Measurements from ENCODE around the gene UFD1.

Gene UFD1

GRCh38 chr22:19523240-19524169 lies 44.5 kb upstream of the UFD1 start:
- Histone ChIP-seq H3K36me3 (replicated peaks; ENCODE audit: low read depth, low read length) (peaks cover 3% of the 10 kb centered on the region), H3K79me2 (ENCODE audit: low read length) (no peaks in the 10 kb centered on the region), H3K4me1 (ENCODE audit: low read length) (peaks cover 10% of the 10 kb centered on the region), H3K9me3 (ENCODE audit: insufficient read depth, low read length) (no peaks in the 10 kb centered on the region), H3K27ac (ENCODE audit: low read length) (no peak overlapping the region), H2AFZ (ENCODE audit: low read depth, low read length) (no peak overlapping the region), H3K4me3 (ENCODE audit: low read length) (peak overlapping the region; percentile 60), H3K9ac (ENCODE audit: low read length) (no peak overlapping the region), H4K20me1 (ENCODE audit: insufficient read depth, low read length) (no peaks in the 10 kb centered on the region), H3K27me3 (ENCODE audit: low read depth, low read length) (0 out of 2 replicates have a peak, but pooled peaks cover 8% of the 10 kb centered on the region), H3K4me2 (ENCODE audit: low read length) (peak overlapping the region; percentile 60)
- TF ChIP-seq, protein P1, sequence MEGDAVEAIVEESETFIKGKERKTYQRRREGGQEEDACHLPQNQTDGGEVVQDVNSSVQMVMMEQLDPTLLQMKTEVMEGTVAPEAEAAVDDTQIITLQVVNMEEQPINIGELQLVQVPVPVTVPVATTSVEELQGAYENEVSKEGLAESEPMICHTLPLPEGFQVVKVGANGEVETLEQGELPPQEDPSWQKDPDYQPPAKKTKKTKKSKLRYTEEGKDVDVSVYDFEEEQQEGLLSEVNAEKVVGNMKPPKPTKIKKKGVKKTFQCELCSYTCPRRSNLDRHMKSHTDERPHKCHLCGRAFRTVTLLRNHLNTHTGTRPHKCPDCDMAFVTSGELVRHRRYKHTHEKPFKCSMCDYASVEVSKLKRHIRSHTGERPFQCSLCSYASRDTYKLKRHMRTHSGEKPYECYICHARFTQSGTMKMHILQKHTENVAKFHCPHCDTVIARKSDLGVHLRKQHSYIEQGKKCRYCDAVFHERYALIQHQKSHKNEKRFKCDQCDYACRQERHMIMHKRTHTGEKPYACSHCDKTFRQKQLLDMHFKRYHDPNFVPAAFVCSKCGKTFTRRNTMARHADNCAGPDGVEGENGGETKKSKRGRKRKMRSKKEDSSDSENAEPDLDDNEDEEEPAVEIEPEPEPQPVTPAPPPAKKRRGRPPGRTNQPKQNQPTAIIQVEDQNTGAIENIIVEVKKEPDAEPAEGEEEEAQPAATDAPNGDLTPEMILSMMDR (IDR thresholded peaks at IDR 0.05; ENCODE audit: low read depth, low read length), result no peak
- no peak for TF ChIP-seq EZH2phosphoT487 (IDR thresholded peaks at IDR 0.05; ENCODE audit: low read depth)

DNA sequence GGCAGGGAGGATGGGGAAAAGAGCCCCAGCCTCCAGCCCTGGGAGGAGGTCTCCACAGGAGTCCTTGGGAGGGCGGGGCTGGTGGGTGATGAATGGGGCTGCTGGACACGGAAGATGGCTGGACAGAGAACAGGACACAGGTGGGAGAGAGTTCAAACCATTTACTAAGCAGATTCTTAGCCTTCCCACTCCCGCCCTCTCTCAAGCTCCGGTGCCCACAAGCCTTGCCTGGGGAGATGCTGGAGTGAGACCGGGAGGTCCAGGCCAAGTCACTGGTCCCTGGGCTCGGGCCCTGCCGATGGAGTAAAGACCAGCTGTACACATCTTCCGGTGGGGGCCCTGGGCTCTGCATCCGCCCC lies 43.9 kb upstream of the UFD1 start:
- Histone ChIP-seq H4K20me1 (ENCODE audit: insufficient read depth, low read length) (no peaks in the 10 kb centered on the region), H3K27ac (ENCODE audit: low read length) (no peak overlapping the region), H3K27me3 (ENCODE audit: low read depth, low read length) (0 out of 2 replicates have a peak, but pooled peaks cover 8% of the 10 kb centered on the region), H3K4me1 (ENCODE audit: low read length) (peaks cover 5% of the 10 kb centered on the region), H2AFZ (ENCODE audit: low read depth, low read length) (no peak overlapping the region), H3K36me3 (replicated peaks; ENCODE audit: low read depth, low read length) (peaks cover 4% of the 10 kb centered on the region), H3K9me3 (ENCODE audit: insufficient read depth, low read length) (no peaks in the 10 kb centered on the region), H3K4me2 (ENCODE audit: low read length) (no peak overlapping the region), H3K4me3 (ENCODE audit: low read length) (no peak overlapping the region), H3K9ac (ENCODE audit: low read length) (no peak overlapping the region), H3K79me2 (ENCODE audit: low read length) (no peaks in the 10 kb centered on the region)
- TF ChIP-seq EZH2phosphoT487 (IDR thresholded peaks at IDR 0.05; ENCODE audit: low read depth), result no peak
- TF ChIP-seq, protein P1 (IDR thresholded peaks at IDR 0.05; ENCODE audit: low read depth, low read length), result no peak

GRCh38 chr22:19522190-19522880 lies 43.3 kb upstream of the UFD1 start:
- Histone ChIP-seq H3K36me3 (replicated peaks; ENCODE audit: low read depth, low read length) (peaks cover 6% of the 10 kb centered on the region), H3K9ac (ENCODE audit: low read length) (no peak overlapping the region), H3K79me2 (ENCODE audit: low read length) (no peaks in the 10 kb centered on the region), H3K27me3 (ENCODE audit: low read depth, low read length) (0 out of 2 replicates have a peak, but pooled peaks cover 8% of the 10 kb centered on the region), H3K4me1 (ENCODE audit: low read length) (peaks cover under 1% of the 10 kb centered on the region; the same call in 1 of the 2 replicates), H3K27ac (ENCODE audit: low read length) (no peak overlapping the region), H2AFZ (ENCODE audit: low read depth, low read length) (no peak overlapping the region), H4K20me1 (ENCODE audit: insufficient read depth, low read length) (no peaks in the 10 kb centered on the region), H3K4me3 (ENCODE audit: low read length) (no peak overlapping the region), H3K9me3 (ENCODE audit: insufficient read depth, low read length) (no peaks in the 10 kb centered on the region), H3K4me2 (ENCODE audit: low read length) (no peak overlapping the region)
- TF ChIP-seq EZH2phosphoT487 (IDR thresholded peaks at IDR 0.05; ENCODE audit: low read depth), result no peak
- TF ChIP-seq, protein P1 (IDR thresholded peaks at IDR 0.05; ENCODE audit: low read depth, low read length), result no peak
